Fibroblast of gingiva (primary cell): Measurements from ENCODE around the gene KCNH1.
"Not testable (repeated sequence)": the region's sequence is repeated elsewhere in the genome, so short reads cannot be mapped to it uniquely, and the experiment has no call there.

Experiments
- DNase-seq: peaks from one replicate; pipeline ENCODE4 v3.0.0-alpha.2; 2011; ENCODE audit warnings: low read depth

Gene KCNH1

DNA sequence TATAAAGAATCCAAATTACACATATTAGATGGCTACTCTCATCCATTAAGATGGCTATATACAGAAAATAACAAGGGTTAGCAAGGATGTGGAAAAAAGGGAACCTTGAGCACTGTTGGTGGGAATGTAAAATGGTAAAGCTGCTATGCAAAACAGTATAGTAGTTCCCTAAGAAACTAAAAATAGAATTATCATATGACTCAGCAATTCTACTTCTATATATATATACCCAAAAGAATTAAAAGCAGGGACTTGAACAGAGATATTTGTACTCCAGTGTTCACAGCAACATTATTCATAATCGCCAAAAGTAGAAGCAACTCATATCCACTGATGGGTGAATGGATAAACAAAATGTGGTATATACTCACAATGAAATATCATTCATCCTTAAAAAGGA lies 126.1 kb downstream of the KCNH1 start:
- no peak for DNase-seq

DNA sequence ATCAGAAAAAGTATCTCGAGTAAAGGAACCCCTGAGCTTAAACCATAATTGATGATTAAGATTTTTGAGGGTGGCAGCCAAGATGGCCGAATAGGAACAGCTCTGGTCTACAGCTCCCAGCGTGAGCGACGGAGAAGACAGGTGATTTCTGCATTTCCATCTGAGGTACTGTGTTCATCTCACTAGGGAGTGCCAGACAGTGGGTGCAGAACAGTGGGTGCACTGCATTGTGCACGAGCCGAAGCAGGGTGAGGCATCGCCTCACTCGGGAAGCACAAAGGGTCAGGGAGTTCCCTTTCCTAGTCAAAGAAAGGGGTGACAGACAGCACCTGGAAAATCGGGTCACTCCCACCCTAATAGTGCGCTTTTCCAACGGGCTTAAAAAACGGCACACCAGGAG lies 138.0 kb downstream of the KCNH1 start:
- not testable (repeated sequence) for DNase-seq

DNA sequence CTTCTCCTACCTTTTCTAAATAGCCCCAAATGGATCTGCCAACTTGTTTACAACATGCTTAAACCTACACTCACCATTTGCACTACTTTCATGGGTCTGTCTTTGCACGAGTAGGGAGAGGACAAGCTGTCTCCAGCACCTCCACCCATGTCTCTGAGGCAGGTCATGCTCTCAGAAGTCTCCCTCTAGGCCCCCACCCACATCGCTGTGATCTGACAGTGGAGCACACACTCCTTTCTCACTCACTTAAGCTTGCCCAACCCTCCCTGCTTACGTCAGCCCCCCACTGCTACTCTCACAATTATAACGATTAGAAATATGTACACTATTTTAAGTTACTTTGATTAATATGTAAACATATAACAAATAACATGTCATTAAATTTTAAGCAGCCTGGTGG lies 141.1 kb downstream of the KCNH1 start:
- no peak for DNase-seq

DNA sequence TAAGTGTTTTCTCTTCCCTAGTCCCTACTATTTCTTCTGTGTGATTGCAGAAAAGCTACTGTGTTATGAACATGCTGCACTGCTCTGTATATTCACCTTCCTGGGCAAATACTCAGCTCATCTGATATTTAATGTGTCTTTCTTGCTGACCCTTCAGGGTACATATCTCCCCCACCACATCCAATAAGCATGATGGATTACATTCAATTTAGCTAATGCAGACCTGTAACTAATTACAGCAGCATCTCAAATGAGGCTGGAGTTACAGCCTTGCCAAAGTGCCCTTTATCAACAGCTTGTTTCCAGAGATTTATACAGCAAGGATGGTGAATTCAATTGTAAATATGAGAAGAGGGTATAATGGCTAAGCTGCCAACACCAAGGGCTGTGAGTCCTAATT lies 144.0 kb downstream of the KCNH1 start:
- no peak for DNase-seq

DNA sequence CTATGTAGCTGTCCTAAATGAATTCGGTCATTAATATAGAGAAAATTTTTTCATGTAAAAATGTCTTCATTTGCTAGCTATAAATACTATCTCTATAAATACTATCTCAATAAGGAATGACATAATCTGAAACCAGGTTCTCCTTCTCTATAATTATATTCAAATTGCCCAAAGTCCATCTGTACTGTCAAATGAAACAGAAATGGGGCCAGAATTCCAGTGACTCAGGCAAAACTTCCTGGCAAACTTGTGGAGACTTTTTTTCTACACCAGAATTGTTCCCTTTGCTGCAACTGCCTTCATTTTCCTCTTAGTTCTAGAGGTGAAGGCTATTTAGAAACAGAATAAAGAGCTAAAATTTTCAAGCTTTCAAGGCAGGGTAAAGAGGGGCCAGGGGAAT lies 152.5 kb downstream of the KCNH1 start:
- no peak for DNase-seq

DNA sequence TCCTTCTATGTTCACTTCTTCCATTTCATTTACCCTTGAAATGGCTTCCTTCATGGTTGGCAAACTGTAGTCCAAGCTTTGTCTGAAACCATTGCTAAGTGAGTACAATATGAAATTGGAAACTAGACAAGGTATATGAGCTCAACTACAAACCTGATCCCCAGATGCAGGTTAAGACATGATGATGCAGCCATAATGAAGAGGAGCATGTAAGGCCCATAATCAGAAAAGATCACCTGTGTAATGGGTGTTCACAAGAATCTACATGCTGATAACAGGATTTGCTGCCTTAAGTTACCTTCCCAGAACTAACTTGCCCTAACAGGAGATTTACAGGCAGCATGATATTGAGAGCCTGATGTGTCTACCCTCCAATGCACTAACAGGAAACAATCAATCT lies 153.9 kb downstream of the KCNH1 start:
- no peak for DNase-seq

DNA sequence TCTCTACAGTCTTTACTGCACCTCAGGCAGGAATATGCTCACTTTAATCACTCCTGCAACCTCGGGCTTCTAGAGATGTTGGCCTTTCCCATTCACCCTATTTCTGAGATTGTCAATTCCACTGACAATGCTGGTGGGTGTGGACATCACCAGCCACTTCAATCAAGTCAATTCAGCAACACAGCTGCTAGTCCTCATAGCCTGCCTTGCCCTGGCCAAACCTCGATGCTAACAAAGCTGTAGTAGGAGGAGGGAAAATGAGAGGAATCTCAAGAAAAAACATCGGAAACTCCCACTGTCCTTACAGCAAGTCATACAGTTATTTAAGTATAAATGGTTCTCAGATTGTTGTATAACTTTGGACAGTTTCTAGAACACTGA lies 155.0 kb downstream of the KCNH1 start:
- DNase-seq, result no peak

DNA sequence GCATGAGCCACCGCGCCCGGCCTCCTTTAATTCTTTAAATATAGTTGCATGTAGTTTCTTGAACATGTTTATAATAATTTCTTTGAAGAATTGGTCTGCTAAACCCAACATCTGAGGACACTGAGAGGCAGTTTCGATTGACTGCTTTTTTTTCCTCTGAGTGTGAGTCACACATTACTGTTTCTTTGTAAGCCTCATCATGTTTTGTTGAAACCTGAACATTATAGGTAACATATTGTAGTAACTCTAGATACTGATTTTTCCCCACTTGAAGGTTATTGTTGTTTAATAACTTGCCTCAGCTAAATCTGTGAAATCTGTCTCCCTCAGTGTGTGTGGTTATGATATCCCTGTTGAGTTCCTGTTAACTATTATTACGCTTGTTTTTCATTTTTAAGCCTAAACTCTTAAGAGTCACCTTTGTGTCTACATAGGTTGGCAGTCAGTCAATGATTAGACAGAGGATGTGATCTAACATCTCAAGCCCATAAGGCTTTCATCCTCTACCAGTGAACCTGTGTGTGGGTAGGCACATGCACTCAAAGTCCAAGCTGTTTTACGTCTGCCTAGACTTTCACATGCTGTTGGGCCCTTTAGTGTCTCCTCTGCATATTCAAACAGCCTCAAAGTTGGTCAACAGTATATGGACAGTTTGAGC lies 155.5 kb downstream of the KCNH1 start:
- DNase-seq, result no peak

DNA sequence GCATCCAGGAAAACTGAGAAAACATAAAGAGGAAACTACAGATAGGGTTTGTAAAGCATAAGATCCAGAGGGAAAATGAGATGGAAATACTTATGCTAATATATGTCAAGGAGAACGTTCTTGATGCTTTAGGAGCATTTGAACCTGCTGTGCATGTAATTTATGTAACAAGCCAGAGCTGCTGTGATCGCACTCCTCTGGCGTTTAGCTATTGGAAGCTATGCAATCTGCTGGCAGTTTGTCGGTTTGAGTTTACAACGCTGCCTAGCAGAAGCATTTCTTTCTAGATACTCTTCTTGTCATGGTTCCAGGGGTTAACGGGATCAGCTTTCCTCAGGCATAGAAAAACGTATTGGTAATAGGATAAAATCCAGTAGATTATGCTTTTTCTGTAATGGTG lies 182.7 kb downstream of the KCNH1 start:
- DNase-seq, result no peak

DNA sequence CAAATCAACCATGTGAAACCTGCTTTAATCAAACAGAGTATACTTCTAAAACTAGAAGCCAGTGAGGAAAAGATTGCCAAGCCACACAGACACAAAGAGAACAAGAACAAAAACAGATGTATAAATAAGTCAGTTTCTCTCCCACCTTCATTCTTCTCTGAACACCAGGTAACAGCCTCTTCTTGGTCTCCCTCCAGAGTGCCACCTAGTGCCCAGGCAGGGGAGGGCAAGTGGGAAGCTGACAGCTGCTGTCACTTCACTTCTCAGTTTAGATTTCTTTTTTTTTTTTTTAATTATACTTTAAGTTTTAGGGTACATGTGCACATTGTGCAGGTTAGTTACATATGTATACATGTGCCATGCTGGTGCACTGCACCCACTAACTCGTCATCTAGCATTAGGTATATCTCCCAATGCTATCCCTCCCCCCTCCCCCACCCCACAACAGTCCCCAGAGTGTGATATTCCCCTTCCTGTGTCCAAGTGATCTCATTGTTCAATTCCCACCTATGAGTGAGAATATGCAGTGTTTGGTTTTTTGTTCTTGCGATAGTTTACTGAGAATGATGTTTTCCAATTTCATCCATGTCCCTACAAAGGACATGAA lies 183.9 kb downstream of the KCNH1 start:
- not testable (repeated sequence) for DNase-seq

DNA sequence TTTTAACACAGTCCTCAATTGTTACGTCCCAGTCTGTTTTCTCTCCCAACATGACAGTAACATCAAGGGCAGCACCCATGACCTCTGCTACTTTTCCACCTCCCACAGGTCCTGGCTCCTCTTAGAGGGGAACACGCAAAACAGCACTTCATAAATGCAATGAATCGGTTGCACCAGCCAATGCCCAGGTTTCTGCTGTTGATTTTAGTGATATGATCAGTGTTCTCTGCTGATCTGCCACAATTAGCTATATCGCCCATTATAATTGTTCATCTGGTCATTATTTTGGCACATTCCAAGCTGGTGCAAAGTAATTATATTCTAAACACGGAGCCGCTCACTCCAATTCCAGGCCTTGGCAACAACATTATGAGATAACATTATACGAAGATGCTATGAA lies 184.5 kb downstream of the KCNH1 start:
- no peak for DNase-seq

DNA sequence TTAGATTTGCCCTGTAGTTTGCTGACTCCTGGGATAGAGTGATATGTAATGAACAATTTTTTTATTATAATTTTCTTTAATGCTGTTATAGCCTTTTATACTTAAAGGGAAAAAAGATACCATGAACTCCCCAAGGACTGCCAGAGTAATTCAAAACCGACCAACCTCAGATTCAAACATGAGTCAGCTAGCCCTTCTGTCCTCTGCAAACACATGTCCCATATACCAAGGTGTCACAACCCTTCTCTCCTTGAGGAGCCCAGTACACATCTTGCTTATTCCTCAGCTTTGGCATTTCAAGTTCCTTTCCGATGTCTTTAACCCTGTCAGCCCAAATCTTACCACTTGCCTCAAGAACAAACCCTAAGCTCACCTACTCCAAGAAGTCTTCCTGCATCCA lies 184.9 kb downstream of the KCNH1 start:
- no peak for DNase-seq

DNA sequence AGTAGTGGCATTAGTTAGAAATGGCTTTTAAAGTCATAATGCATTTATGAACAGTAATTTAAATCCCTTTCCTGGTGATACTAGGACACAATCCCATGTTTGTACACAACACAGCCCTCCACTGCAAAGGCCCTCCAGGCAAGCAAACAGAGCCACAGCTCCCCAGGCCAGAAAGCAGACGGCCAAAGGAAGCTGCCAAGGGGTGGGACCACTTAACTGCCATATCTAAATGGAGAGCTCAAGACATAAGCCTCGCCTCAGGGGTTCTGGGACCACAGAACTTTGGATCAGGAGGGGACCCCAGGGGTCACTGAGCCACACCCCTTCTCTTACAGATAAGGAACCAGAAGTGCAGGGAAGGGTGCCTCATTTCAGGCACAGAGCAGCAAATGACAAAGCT lies 189.7 kb downstream of the KCNH1 start:
- DNase-seq, result no peak

DNA sequence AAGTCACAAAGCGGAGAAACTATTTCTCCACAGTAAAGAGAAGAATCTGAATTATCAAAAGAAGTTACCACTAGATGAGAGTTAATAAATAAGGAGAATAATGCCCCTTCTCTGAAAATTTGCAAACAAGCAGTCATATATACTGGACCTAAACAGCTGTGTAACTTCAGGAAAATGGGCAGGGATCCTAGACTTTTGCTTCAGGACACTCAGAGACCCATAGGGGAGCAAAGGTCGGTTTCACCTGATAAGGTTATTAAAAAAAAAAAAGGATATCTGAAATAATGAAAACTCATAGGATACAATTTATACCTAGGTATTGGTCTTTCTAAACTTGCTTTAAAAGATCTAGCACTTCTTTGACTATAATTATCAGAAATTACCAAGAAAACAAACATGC lies 191.4 kb downstream of the KCNH1 start:
- DNase-seq, result no peak

DNA sequence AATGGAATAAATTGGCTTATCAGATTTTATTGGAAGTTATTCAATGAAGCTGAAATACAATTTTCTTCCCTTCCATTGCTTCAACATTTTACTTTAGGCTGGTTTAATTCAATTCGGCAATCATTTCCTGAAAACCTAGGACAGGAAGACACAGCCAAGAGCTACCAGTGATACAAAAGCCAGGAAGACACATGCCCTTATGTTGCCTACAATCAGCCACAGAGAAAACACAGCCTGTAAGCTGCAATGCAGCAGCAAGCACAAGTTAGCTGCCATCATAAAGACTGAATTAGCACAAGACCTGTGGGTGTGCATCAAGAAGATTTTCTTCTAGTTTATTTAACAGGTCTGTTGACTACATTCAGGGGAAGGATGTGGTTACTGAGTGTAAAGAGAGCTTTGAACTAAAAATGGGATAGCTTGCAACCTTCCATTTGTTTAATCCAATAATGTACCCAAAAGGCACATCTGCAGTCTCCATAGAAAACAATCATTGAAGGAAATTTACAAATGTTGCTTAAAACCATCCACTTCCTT lies 193.8 kb downstream of the KCNH1 start:
- no peak for DNase-seq

DNA sequence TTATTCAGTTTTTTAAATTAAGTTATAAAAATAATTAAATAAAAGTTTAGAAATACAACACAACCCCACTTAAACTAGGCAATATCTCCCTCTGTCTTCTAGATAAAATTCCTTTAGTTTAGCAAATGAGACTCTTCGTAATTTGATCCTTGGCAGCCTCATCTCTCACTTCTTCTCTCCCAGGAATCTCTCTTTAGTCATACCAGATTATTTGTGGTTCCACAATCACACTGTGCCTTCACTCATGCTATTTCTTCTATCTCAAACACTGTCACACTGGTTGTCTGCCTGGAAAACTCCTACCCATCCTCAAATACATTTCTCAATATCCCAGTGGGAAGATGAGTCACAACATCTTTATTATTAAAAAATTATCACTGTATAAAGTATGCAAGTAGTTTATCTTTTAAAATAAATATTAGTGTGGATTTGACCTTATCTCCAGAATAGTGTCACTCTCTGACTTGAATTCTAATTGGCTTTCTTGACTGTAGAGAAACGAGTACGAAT lies 195.5 kb downstream of the KCNH1 start:
- no peak for DNase-seq

DNA sequence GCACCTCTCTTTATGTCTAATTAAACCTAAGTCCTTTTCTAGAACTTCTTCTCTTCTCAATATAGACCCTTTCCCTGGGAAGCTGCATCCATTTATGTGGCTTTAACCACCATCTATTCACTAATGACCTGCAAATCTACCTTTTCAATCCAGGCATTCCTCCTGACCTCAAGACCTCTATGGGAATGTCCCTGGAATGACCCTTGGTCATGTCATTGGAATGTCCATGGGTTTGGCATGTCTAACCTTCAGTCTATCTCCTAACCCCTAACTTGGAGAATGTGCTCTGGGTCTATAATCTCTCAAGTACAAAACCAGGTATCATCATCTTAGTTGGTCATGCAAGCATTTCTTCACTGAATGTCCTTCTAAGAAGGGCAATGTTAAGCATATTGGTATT lies 196.1 kb downstream of the KCNH1 start:
- no peak for DNase-seq

DNA sequence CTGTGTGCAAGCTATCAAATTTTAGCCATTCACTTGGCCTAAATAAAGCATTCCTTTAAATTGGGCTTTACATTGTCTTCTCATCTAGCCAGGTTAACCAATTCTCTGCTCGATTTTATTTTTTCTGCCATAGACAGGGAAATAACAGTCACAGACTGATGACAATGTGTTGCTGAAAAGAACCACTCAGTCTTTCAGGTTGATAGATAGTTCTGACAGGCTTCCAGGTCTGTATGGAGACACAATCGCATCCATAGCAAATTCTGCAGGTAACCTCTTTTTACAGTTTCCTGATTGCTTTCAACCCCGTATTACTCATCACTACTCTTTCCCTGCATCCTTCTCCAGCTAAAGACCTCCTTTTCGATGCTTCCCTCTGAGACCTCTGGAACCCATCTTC lies 198.0 kb downstream of the KCNH1 start:
- no peak for DNase-seq

DNA sequence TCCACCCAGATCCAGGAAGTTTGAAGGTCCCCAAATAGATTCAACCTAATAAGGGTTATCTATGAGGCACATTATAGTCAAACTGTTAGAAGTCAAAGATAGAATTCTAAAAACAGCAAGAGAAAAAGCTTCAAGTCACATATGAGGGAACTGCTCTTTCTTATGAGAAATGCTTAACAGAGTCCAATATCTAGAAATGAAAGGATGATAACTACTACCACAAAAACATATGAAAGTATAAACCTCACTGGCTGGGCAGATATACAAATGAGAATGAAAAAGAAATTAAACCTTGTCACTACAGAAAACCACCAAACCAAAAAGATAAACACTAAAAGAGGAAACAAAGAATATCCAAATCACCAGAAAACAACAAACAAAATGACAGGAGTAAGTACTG lies 201.8 kb downstream of the KCNH1 start:
- no peak for DNase-seq

DNA sequence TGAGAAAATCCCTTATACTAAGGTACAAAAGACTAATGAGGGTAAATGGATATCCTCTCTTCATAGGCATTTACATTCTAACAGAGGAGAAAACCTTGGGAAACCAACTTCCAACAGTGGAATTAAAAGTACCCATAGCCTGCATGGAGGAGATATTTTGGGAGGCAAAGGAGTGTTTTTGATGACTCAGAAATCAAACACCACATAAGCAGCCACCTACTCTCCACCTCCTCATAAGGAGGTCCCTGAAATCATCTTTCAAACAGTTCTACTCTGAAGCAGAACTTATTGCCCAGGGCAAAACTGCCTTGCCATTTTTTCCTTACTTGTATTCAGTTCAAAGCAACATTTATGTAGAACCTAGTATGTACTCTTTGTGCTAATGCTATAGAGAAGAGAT lies 211.3 kb downstream of the KCNH1 start:
- DNase-seq, result no peak

DNA sequence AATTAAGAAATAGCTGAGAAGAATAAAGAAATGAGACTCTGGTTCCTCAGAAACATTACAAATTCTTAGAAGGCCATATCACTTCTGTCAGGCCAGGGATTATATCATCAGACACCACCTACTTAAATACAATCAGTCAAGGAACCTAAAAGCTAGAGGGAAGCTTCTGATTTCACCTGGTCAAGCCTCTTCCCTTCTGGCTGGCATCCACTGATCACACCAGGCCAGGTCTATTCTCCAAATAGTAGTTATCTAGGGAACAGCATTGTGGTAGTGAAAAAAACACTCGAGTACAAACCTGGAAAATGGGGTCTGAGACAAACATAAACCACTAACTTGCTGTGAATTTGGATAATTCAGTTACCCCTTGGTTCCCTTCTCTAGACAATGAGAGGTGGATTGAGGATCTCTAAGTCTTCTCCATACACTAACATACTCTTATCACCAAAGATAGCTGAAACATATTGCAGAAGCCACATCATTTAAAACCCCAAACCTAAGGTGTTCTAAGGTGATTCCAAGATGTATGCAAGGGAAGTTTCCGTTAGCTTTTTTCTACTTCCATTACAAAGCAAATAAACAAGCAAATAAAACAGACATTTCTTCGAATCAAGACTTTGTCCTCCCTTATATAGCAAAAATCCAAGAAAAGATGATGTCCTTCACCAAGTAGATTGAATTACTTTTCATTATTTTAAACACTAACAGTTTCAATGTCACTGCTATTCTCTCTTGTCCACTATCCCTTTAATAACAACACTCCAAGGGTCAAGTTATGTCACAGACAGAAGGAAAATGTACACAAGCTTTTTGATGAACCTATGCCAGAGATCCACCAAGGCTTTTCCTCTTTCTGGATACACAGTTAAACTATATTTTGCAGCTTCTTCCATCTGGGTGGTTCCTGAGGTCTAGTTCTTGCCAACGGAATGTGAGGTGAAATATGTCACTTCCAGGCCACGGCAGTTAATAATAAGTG lies 212.9 kb downstream of the KCNH1 start:
- DNase-seq, result no peak

DNA sequence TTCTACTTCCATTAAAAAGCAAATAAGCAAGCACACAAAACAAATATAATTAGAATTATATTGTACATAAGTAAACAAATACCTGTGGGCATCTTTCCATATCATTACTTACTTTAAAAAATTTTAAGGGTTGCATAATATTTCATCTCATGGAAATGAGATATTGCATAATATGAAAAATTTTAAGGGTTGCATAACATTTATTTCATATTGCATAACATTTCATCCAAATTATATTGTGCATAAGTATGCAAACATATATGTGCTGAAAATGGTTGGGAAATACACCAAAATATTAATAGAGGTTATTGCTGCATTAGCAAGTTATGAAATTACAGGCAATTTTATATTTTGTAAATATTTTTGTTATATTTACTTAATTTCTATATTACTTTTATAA lies 213.7 kb downstream of the KCNH1 start:
- no peak for DNase-seq

DNA sequence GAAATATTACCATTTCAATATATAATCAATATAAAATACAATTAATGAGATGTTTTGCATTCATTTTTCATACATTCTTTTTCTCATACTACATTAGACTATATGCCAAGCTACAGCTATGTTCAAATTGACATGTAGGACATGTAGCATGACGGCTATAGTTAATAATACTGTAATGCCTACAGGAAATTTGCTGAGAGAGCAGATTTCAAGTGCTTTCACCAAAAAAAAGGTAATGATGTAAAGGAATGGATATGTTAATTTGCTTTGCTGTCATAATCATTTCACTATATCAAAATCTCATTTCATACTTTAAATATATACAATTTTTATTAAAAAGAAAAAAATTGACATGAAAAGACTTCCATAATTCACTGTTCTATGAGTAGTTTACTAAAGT lies 215.1 kb downstream of the KCNH1 start:
- DNase-seq, result no peak
